K562 (cell line): Measurements from ENCODE around the gene CACNA2D2. TPM values are rescaled to one million over a fixed set of nuclear protein-coding genes. Genes with fewer than 3 reads are reported as not detected.
A peak's percentile ranks its signal among the peaks of the same experiment; 100 is the strongest.

Experiments used
- KLF1 ChIP-seq: fragments of 450-650 bp; IDR thresholded peaks from 2 replicates; pipeline ENCODE4 v1.6.1; 2016; ENCODE audit warnings: missing genetic modification characterization, missing compliant biosample characterization
- ZKSCAN8 ChIP-seq: fragments of 200-800 bp; sonication (Bioruptor generic); IDR thresholded peaks from 2 replicates; pipeline ENCODE4 v1.6.1; 2016; ENCODE audit warnings: missing genetic modification characterization, missing compliant biosample characterization
- polyA plus RNA-seq, 8 experiments: library from polyadenylated mRNA; depleted of rRNA in 4 of 8; stranded (reverse) in 5 of 8; unstranded in 3 of 8; fragments of >200 nt; fragmentation: Nextera tagmentation in 2 of 8; fragmentation: Illumina TruSeq in 1 of 8; extraction: Ambion mirVana in 2 of 8; extraction: Trizol in 1 of 8; gene quantifications; 2 replicates each; pipeline versions ENCODE4 v1.2.1 to v1.2.3, GENCODE V29; 2011 to 2014; ENCODE audit warnings: inconsistent platforms in 1 of 8, missing spikeins in 1 of 8
- total RNA-seq, 7 experiments: library from RNA; depleted of rRNA in 6 of 7; stranded (reverse); fragments of >200 nt in 6 of 7; fragmentation: Illumina TruSeq in 2 of 7; extraction: Trizol in 2 of 7; gene quantifications; 2 replicates each; pipeline versions ENCODE4 v1.2.1 to v1.2.3, GENCODE V29; 2011 to 2021; ENCODE audit warnings: low replicate concordance in 1 of 7
- TF ChIP-seq, protein P1 (sequence below): IDR thresholded peaks from 3 replicates; pipeline ENCODE4 v1.6.1; 2011; ENCODE audit warnings: borderline replicate concordance, mild to moderate bottlenecking, moderate library complexity; ENCODE audit not compliant: insufficient read length; ENCODE audit errors: extremely low read depth
- TF ChIP-seq, protein P2 (sequence below): sonication (generic); formaldehyde crosslinking; IDR thresholded peaks from 2 replicates; pipeline ENCODE4 v1.8.0; 2022; ENCODE audit warnings: mild to moderate bottlenecking, missing genetic modification reagents
- TF ChIP-seq, protein P3 (sequence below): fragments of 450-650 bp; IDR thresholded peaks from 2 replicates; pipeline ENCODE4 v1.6.1; 2016; ENCODE audit warnings: mild to moderate bottlenecking, moderate library complexity
- TF ChIP-seq, protein P4 (sequence below): fragments of 450-650 bp; IDR thresholded peaks from 2 replicates; pipeline ENCODE4 v1.7.1; 2018; ENCODE audit warnings: mild to moderate bottlenecking, low read depth; ENCODE audit not compliant: partially characterized antibody

Gene CACNA2D2
- total and polyA plus RNA-seq, 9 of the 15 experiments (the other 6 are each of a cell fraction or from before 2014, with no cell fraction given): 0.11 to 0.58 (median 0.36) TPM; not detected in 2

DNA sequence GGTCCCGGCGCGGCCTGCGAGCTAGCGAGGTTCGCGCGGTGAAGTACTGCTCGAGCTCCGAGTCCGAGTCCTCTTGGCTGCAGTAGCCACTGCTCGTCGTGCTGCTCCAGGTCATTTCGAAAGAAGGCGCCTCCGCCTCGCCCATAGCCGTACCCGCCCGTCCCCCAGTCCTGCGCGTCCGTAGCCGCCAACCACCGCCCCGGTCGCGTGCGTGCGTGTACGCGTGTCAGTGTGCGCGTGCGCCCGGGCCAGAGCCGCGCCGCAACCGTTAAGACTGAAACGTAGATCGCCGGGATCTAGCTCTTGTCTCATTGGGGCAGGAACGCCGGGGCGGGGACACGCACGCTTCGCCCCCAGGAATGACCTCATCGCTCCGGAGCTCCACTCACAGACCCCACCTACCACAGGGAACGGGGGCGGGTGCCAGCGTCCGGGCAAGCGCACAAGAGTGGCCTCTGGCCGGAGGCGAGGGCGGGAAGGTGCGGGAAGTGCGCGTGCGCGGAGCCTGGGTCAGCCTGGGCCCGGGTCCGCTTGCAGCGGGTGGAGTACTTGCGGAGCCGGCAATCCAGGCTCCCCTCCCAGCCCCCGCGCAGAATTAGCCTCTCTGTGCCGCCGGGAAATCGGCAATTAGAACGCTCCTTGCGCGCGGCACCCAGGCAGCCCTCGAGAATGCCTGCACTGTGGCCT lies 166.1 kb downstream of the CACNA2D2 start (continued):
- TF ChIP-seq, protein P1, sequence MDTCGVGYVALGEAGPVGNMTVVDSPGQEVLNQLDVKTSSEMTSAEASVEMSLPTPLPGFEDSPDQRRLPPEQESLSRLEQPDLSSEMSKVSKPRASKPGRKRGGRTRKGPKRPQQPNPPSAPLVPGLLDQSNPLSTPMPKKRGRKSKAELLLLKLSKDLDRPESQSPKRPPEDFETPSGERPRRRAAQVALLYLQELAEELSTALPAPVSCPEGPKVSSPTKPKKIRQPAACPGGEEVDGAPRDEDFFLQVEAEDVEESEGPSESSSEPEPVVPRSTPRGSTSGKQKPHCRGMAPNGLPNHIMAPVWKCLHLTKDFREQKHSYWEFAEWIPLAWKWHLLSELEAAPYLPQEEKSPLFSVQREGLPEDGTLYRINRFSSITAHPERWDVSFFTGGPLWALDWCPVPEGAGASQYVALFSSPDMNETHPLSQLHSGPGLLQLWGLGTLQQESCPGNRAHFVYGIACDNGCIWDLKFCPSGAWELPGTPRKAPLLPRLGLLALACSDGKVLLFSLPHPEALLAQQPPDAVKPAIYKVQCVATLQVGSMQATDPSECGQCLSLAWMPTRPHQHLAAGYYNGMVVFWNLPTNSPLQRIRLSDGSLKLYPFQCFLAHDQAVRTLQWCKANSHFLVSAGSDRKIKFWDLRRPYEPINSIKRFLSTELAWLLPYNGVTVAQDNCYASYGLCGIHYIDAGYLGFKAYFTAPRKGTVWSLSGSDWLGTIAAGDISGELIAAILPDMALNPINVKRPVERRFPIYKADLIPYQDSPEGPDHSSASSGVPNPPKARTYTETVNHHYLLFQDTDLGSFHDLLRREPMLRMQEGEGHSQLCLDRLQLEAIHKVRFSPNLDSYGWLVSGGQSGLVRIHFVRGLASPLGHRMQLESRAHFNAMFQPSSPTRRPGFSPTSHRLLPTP: no peak
- TF ChIP-seq KLF1 (tag) (no peak), ZKSCAN8 (CRISPR knock-in tag) (no peak)
- TF ChIP-seq, protein P2, sequence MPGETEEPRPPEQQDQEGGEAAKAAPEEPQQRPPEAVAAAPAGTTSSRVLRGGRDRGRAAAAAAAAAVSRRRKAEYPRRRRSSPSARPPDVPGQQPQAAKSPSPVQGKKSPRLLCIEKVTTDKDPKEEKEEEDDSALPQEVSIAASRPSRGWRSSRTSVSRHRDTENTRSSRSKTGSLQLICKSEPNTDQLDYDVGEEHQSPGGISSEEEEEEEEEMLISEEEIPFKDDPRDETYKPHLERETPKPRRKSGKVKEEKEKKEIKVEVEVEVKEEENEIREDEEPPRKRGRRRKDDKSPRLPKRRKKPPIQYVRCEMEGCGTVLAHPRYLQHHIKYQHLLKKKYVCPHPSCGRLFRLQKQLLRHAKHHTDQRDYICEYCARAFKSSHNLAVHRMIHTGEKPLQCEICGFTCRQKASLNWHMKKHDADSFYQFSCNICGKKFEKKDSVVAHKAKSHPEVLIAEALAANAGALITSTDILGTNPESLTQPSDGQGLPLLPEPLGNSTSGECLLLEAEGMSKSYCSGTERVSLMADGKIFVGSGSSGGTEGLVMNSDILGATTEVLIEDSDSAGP (CRISPR knock-in tag): no peak
- TF ChIP-seq, protein P3, sequence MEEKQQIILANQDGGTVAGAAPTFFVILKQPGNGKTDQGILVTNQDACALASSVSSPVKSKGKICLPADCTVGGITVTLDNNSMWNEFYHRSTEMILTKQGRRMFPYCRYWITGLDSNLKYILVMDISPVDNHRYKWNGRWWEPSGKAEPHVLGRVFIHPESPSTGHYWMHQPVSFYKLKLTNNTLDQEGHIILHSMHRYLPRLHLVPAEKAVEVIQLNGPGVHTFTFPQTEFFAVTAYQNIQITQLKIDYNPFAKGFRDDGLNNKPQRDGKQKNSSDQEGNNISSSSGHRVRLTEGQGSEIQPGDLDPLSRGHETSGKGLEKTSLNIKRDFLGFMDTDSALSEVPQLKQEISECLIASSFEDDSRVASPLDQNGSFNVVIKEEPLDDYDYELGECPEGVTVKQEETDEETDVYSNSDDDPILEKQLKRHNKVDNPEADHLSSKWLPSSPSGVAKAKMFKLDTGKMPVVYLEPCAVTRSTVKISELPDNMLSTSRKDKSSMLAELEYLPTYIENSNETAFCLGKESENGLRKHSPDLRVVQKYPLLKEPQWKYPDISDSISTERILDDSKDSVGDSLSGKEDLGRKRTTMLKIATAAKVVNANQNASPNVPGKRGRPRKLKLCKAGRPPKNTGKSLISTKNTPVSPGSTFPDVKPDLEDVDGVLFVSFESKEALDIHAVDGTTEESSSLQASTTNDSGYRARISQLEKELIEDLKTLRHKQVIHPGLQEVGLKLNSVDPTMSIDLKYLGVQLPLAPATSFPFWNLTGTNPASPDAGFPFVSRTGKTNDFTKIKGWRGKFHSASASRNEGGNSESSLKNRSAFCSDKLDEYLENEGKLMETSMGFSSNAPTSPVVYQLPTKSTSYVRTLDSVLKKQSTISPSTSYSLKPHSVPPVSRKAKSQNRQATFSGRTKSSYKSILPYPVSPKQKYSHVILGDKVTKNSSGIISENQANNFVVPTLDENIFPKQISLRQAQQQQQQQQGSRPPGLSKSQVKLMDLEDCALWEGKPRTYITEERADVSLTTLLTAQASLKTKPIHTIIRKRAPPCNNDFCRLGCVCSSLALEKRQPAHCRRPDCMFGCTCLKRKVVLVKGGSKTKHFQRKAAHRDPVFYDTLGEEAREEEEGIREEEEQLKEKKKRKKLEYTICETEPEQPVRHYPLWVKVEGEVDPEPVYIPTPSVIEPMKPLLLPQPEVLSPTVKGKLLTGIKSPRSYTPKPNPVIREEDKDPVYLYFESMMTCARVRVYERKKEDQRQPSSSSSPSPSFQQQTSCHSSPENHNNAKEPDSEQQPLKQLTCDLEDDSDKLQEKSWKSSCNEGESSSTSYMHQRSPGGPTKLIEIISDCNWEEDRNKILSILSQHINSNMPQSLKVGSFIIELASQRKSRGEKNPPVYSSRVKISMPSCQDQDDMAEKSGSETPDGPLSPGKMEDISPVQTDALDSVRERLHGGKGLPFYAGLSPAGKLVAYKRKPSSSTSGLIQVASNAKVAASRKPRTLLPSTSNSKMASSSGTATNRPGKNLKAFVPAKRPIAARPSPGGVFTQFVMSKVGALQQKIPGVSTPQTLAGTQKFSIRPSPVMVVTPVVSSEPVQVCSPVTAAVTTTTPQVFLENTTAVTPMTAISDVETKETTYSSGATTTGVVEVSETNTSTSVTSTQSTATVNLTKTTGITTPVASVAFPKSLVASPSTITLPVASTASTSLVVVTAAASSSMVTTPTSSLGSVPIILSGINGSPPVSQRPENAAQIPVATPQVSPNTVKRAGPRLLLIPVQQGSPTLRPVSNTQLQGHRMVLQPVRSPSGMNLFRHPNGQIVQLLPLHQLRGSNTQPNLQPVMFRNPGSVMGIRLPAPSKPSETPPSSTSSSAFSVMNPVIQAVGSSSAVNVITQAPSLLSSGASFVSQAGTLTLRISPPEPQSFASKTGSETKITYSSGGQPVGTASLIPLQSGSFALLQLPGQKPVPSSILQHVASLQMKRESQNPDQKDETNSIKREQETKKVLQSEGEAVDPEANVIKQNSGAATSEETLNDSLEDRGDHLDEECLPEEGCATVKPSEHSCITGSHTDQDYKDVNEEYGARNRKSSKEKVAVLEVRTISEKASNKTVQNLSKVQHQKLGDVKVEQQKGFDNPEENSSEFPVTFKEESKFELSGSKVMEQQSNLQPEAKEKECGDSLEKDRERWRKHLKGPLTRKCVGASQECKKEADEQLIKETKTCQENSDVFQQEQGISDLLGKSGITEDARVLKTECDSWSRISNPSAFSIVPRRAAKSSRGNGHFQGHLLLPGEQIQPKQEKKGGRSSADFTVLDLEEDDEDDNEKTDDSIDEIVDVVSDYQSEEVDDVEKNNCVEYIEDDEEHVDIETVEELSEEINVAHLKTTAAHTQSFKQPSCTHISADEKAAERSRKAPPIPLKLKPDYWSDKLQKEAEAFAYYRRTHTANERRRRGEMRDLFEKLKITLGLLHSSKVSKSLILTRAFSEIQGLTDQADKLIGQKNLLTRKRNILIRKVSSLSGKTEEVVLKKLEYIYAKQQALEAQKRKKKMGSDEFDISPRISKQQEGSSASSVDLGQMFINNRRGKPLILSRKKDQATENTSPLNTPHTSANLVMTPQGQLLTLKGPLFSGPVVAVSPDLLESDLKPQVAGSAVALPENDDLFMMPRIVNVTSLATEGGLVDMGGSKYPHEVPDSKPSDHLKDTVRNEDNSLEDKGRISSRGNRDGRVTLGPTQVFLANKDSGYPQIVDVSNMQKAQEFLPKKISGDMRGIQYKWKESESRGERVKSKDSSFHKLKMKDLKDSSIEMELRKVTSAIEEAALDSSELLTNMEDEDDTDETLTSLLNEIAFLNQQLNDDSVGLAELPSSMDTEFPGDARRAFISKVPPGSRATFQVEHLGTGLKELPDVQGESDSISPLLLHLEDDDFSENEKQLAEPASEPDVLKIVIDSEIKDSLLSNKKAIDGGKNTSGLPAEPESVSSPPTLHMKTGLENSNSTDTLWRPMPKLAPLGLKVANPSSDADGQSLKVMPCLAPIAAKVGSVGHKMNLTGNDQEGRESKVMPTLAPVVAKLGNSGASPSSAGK: peak; percentile 82
- TF ChIP-seq, protein P4, sequence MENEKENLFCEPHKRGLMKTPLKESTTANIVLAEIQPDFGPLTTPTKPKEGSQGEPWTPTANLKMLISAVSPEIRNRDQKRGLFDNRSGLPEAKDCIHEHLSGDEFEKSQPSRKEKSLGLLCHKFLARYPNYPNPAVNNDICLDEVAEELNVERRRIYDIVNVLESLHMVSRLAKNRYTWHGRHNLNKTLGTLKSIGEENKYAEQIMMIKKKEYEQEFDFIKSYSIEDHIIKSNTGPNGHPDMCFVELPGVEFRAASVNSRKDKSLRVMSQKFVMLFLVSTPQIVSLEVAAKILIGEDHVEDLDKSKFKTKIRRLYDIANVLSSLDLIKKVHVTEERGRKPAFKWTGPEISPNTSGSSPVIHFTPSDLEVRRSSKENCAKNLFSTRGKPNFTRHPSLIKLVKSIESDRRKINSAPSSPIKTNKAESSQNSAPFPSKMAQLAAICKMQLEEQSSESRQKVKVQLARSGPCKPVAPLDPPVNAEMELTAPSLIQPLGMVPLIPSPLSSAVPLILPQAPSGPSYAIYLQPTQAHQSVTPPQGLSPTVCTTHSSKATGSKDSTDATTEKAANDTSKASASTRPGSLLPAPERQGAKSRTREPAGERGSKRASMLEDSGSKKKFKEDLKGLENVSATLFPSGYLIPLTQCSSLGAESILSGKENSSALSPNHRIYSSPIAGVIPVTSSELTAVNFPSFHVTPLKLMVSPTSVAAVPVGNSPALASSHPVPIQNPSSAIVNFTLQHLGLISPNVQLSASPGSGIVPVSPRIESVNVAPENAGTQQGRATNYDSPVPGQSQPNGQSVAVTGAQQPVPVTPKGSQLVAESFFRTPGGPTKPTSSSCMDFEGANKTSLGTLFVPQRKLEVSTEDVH: peak; percentile 22
